GM19240 (cell line): ENCODE results near the gene IRF8.
A peak's percentile ranks its signal among the peaks of the same experiment; 100 is the strongest.
"Not testable (repeated sequence)": the region's sequence is repeated elsewhere in the genome, so short reads cannot be mapped to it uniquely, and the experiment has no call there.

Experiments used
- DNase-seq: peaks from one replicate; pipeline ENCODE4 v3.0.0; 2011; ENCODE audit warnings: low spot score; ENCODE audit not compliant: insufficient read length

The IRF8 gene

GRCh38 chr16:85931596-85932402 is 32.8 kb downstream of the IRF8 start:
- DNase-seq, result no peak

- DNase-seq, result no peak
These were observed 35.2 kb downstream of the IRF8 start for GRCh38 chr16:85934210-85934609.

- no peak for DNase-seq
These were observed 36.5 kb downstream of the IRF8 start for GRCh38 chr16:85935391-85935973.

- peak; percentile 79 for DNase-seq
These were observed 37.2 kb downstream of the IRF8 start for GRCh38 chr16:85935974-85936760.

GRCh38 chr16:85936816-85937215 is 37.9 kb downstream of the IRF8 start:
- DNase-seq, result no peak

- no peak for DNase-seq
These were observed 41.3 kb downstream of the IRF8 start for GRCh38 chr16:85940214-85940613.

- DNase-seq, result no peak
These were observed 43.1 kb downstream of the IRF8 start for GRCh38 chr16:85941863-85942644.

GRCh38 chr16:85942659-85943058 is 43.7 kb downstream of the IRF8 start:
- DNase-seq, result not testable (repeated sequence)

- DNase-seq, result no peak
These were observed 44.7 kb downstream of the IRF8 start for GRCh38 chr16:85943711-85944110.

GRCh38 chr16:85944572-85945423 is 45.8 kb downstream of the IRF8 start:
- DNase-seq, result no peak

GRCh38 chr16:85945424-85945751 is 46.4 kb downstream of the IRF8 start:
- no peak for DNase-seq

- no peak for DNase-seq
These were observed 47.7 kb downstream of the IRF8 start for GRCh38 chr16:85946541-85947124.

GRCh38 chr16:85947230-85948137 is 48.5 kb downstream of the IRF8 start:
- DNase-seq, result peak; percentile 65

GRCh38 chr16:85948138-85948509 is 49.2 kb downstream of the IRF8 start:
- DNase-seq, result no peak

- DNase-seq, result no peak
These were observed 49.8 kb downstream of the IRF8 start for GRCh38 chr16:85948616-85949265.

GRCh38 chr16:85950136-85950918 is 51.4 kb downstream of the IRF8 start:
- DNase-seq, result no peak

GRCh38 chr16:85952197-85952596 is 53.2 kb downstream of the IRF8 start:
- DNase-seq, result no peak

- no peak for DNase-seq
These were observed 53.8 kb downstream of the IRF8 start for GRCh38 chr16:85952811-85953210.
